Heart left ventricle (tissue), 13 donors: ENCODE results near the gene NDUFA5.

Experiments used
- POLR2A ChIP-seq, 2 donors: fragments of 450-650 bp; IDR thresholded peaks; one replicate each; pipeline ENCODE4 v1.6.1; 2017; ENCODE audit warnings: antibody characterized with exemption in 2 of 2, mild to moderate bottlenecking in 2 of 2, moderate library complexity in 2 of 2
- TF ChIP-seq, protein P1 (sequence below), 12 donors: fragments of 200-600 bp; sonication (generic) in 4 of 12; IDR thresholded peaks; one replicate each; pipeline versions ENCODE4 v1.5.0 to v1.8.0; 2018 to 2022; ENCODE audit warnings: antibody characterized with exemption in 12 of 12, mild to moderate bottlenecking in 5 of 12
- donor health status: ischemic (EF 13 %, LVEDD 7.1; RV severe dilation, severe dysfunction).
- donor health status: DM: no; HTN: yes; CAD: no.
- donor health status: DM: no; HTN: no; CAD: no.
- donor health status: ischemic (EF 25% LVEDD 6.9; RV normal size, moderate dysfunction).
- donor health status: ischemic (EF 25% LVEDD 5.7; RV mildly dilated, moderate dysfunction).
- donor health status: ischemic (EF 35%, LVEDD 5.7; RV mildly dilated, moderate dysfunction).
- donor health status: nonischemic (EF 11% LVEDD 7.7; RV severe dilation, severe dysfunction).
- donor health status: DM: yes; HTN: yes; CAD: no.
- donor health status: PGD.
- donor health status: ischemic (EF 29% LVEDD 5.4; RV normal size, mild dysfunction).
- donor health status: nonischemic (EF 23%, LVEDD 6.1; RV moderate dilation, normal function).

GRCh38 chr7:123553159-123553558, 4.5 kb downstream of the NDUFA5 start:
- TF ChIP-seq, protein P1, sequence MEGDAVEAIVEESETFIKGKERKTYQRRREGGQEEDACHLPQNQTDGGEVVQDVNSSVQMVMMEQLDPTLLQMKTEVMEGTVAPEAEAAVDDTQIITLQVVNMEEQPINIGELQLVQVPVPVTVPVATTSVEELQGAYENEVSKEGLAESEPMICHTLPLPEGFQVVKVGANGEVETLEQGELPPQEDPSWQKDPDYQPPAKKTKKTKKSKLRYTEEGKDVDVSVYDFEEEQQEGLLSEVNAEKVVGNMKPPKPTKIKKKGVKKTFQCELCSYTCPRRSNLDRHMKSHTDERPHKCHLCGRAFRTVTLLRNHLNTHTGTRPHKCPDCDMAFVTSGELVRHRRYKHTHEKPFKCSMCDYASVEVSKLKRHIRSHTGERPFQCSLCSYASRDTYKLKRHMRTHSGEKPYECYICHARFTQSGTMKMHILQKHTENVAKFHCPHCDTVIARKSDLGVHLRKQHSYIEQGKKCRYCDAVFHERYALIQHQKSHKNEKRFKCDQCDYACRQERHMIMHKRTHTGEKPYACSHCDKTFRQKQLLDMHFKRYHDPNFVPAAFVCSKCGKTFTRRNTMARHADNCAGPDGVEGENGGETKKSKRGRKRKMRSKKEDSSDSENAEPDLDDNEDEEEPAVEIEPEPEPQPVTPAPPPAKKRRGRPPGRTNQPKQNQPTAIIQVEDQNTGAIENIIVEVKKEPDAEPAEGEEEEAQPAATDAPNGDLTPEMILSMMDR (IDR thresholded peaks at IDR 0.05), result no peak
- no peak for TF ChIP-seq POLR2A (IDR thresholded peaks at IDR 0.05)
